H9 (cell line): Measurements from ENCODE around the gene A4GNT. TPM values are rescaled to one million over a fixed set of nuclear protein-coding genes. Genes with fewer than 3 reads are reported as not detected.

Experiments used
- DNase-seq: peaks from one replicate; pipeline ENCODE4 v3.0.0-alpha.2; 2017
- H2AFZ ChIP-seq: one replicate; pipeline ENCODE4 v1.6.1; 2013; ENCODE audit warnings: mild to moderate bottlenecking, low read length, control low read depth, moderate library complexity
- H2AK5ac ChIP-seq: 2 replicates; pipeline ENCODE4 v1.6.1; 2013; ENCODE audit warnings: low read length, control low read depth, mixed read lengths; ENCODE audit not compliant: insufficient read length
- H2BK120ac ChIP-seq: one replicate; pipeline ENCODE4 v1.6.1; 2013; ENCODE audit warnings: low read depth, mild to moderate bottlenecking, low read length, control low read depth, inconsistent platforms; ENCODE audit not compliant: poor library complexity, severe bottlenecking
- H2BK12ac ChIP-seq: 2 replicates; pipeline ENCODE4 v1.6.1; 2013; ENCODE audit warnings: low read length, control low read depth, mixed read lengths, low read depth; ENCODE audit not compliant: insufficient read length
- H2BK15ac ChIP-seq: 2 replicates; pipeline ENCODE4 v1.6.1; 2013; ENCODE audit warnings: low read depth, low read length, control low read depth
- H2BK20ac ChIP-seq: one replicate; pipeline ENCODE4 v1.6.1; 2013; ENCODE audit warnings: low read depth, mild to moderate bottlenecking, low read length, control low read depth, inconsistent platforms; ENCODE audit not compliant: poor library complexity, severe bottlenecking
- H2BK5ac ChIP-seq: 2 replicates; pipeline ENCODE4 v1.6.1; 2013; ENCODE audit warnings: low read length, control low read depth, mixed read lengths; ENCODE audit not compliant: insufficient read length
- H3K14ac ChIP-seq: 2 replicates; pipeline ENCODE4 v1.6.1; 2013; ENCODE audit warnings: low read length, control low read depth; ENCODE audit not compliant: insufficient read depth
- H3K18ac ChIP-seq: 2 replicates; pipeline ENCODE4 v1.6.1; 2013; ENCODE audit warnings: low read depth, mild to moderate bottlenecking, mixed read lengths, low read length, control low read depth; ENCODE audit not compliant: insufficient read length
- H3K23ac ChIP-seq: 2 replicates; pipeline ENCODE4 v1.6.1; 2013; ENCODE audit warnings: low read length, control low read depth, mixed read lengths, low read depth; ENCODE audit not compliant: insufficient read length
- H3K23me2 ChIP-seq: 2 replicates; pipeline ENCODE4 v1.6.1; 2013; ENCODE audit warnings: low read depth, mild to moderate bottlenecking, mixed read lengths, low read length, control low read depth; ENCODE audit not compliant: insufficient read length, poor library complexity, severe bottlenecking
- H3K27ac ChIP-seq: 2 replicates; pipeline ENCODE4 v1.5.1; 2013; ENCODE audit warnings: low read length, control low read depth, mixed read lengths, low read depth; ENCODE audit not compliant: insufficient read length
- H3K27me3 ChIP-seq: 2 replicates; pipeline ENCODE4 v1.6.1; 2013; ENCODE audit warnings: low read length, control low read depth, inconsistent platforms; ENCODE audit not compliant: insufficient read depth
- H3K4ac ChIP-seq: 2 replicates; pipeline ENCODE4 v1.6.1; 2013; ENCODE audit warnings: low read depth, mild to moderate bottlenecking, control low read depth, inconsistent platforms, low read length, moderate library complexity
- H3K4me1 ChIP-seq: 2 replicates; pipeline ENCODE4 v1.6.1; 2013; ENCODE audit warnings: low read length, control low read depth, inconsistent platforms; ENCODE audit not compliant: insufficient read depth
- H3K4me2 ChIP-seq: 2 replicates; pipeline ENCODE4 v1.6.1; 2013; ENCODE audit warnings: low read length, control low read depth, mixed read lengths; ENCODE audit not compliant: insufficient read length, insufficient read depth
- H3K56ac ChIP-seq: 2 replicates; pipeline ENCODE4 v1.6.1; 2013; ENCODE audit warnings: low read depth, mild to moderate bottlenecking, mixed read lengths, low read length, control low read depth; ENCODE audit not compliant: insufficient read length
- H3K79me1 ChIP-seq: 2 replicates; pipeline ENCODE4 v1.6.1; 2013; ENCODE audit warnings: low read depth, mild to moderate bottlenecking, moderate library complexity, low read length, control low read depth, inconsistent platforms; ENCODE audit not compliant: insufficient read depth, poor library complexity, severe bottlenecking
- H3K79me2 ChIP-seq: 2 replicates; pipeline ENCODE4 v1.6.1; 2013; ENCODE audit warnings: low read length, control low read depth, inconsistent platforms; ENCODE audit not compliant: insufficient read depth
- H3K9ac ChIP-seq: 2 replicates; pipeline ENCODE4 v1.6.1; 2013; ENCODE audit warnings: low read length, control low read depth, mixed read lengths; ENCODE audit not compliant: insufficient read length; ENCODE audit errors: extremely low read depth
- H3K9me3 ChIP-seq: one replicate; pipeline ENCODE4 v1.6.1; 2013; ENCODE audit warnings: low read depth, low read length, inconsistent platforms; ENCODE audit not compliant: control insufficient read depth
- H3T11ph ChIP-seq: one replicate; pipeline ENCODE4 v1.6.1; 2013; ENCODE audit warnings: mild to moderate bottlenecking, low read length, control low read depth, inconsistent platforms
- H4K20me1 ChIP-seq: one replicate; pipeline ENCODE4 v1.6.1; 2013; ENCODE audit not compliant: control insufficient read depth, insufficient read length, insufficient read depth
- H4K5ac ChIP-seq: 2 replicates; pipeline ENCODE4 v1.6.1; 2013; ENCODE audit warnings: low read depth, mild to moderate bottlenecking, mixed read lengths, low read length, control low read depth; ENCODE audit not compliant: insufficient read length
- H4K8ac ChIP-seq: replicated peaks from 2 replicates; pipeline ENCODE4 v1.6.1; 2013; ENCODE audit warnings: low read length, control low read depth, mixed read lengths, low read depth; ENCODE audit not compliant: insufficient read length
- H4K91ac ChIP-seq: 2 replicates; pipeline ENCODE4 v1.6.1; 2013; ENCODE audit warnings: low read depth, mild to moderate bottlenecking, moderate library complexity, mixed read lengths, low read length, control low read depth; ENCODE audit not compliant: insufficient read length
- H3K27ac Mint-ChIP-seq, 3 experiments: 2 replicates in 2 of 3; 3 replicates in 1 of 3; pipeline ENCODE4 v1.8.0; 2020 to 2021; ENCODE audit warnings: mixed read lengths in 3 of 3, mild to moderate bottlenecking in 1 of 3, moderate library complexity in 1 of 3
- H3K27me3 Mint-ChIP-seq: 2 replicates; pipeline ENCODE4 v1.8.0; 2021; ENCODE audit warnings: low read depth, mild to moderate bottlenecking, moderate library complexity, mixed read lengths
- H3K36me3 Mint-ChIP-seq, 3 experiments: 2 replicates in 2 of 3; 3 replicates in 1 of 3; pipeline ENCODE4 v1.8.0; 2020 to 2021; ENCODE audit warnings: low read depth in 3 of 3, mixed read lengths in 3 of 3; ENCODE audit not compliant: insufficient read depth in 1 of 3
- H3K4me1 Mint-ChIP-seq, 2 experiments: 2 replicates each; pipeline ENCODE4 v1.8.0; 2020; ENCODE audit warnings: mixed read lengths in 2 of 2
- H3K4me3 Mint-ChIP-seq, 2 experiments: 2 replicates in 1 of 2; 3 replicates in 1 of 2; pipeline ENCODE4 v1.8.0; 2020 to 2021; ENCODE audit warnings: mild to moderate bottlenecking in 2 of 2, mixed read lengths in 2 of 2, moderate library complexity in 1 of 2
- H3K9me3 Mint-ChIP-seq, 2 experiments: 2 replicates in 1 of 2; 3 replicates in 1 of 2; pipeline ENCODE4 v1.8.0; 2020; ENCODE audit warnings: mild to moderate bottlenecking in 2 of 2, mixed read lengths in 2 of 2, moderate library complexity in 1 of 2
- total RNA-seq: library from RNA; stranded (reverse); gene quantifications from 2 replicates; pipeline ENCODE4 v1.2.1, GENCODE V29; 2021
- TF ChIP-seq, protein P1 (sequence below): fragments of 200-600 bp; sonication (generic); conservative IDR thresholded peaks from 3 replicates; pipeline ENCODE4 v1.8.0; 2021; ENCODE audit warnings: antibody characterized with exemption, mild to moderate bottlenecking

Gene A4GNT
- total RNA-seq, 1 experiment from 2014 or later, result not detected

DNA sequence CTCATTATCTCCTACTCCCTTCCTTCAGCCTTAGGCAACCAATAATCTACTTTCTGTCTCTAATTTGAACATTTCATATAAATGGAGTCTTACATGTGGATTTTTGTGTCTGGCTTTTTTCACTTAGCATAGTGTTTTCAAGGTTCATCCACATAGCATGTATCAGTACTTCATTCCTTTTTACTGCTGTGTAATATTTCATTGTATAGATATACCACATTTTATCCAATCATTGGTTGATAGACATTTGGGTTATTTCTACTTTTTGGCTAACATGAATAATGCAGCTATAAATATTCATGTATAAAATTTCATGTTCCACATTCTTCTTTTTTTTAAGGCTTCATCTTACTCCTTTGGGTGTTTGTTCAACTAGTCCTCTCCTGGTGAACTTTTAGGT is 22.3 kb upstream of the A4GNT start:
- no peaks in the 10 kb centered on the region for H3K79me2 ChIP-seq
- Mint-ChIP-seq H3K4me1 (peaks cover 6 to 8% of the 10 kb centered on the region in 2 experiments), H3K27me3 (peaks cover 2% of the 10 kb centered on the region; the same call in 1 of the 2 replicates)

More for the DNA sequence above, 22.3 kb upstream of the A4GNT start:
- H3K14ac ChIP-seq, result no peak overlapping the region
- H3K9me3 Mint-ChIP-seq, result peaks cover 10 to 19% of the 10 kb centered on the region in 2 experiments
- H2BK12ac ChIP-seq, result no peak overlapping the region
- H3K9ac ChIP-seq, result no peak overlapping the region
- H2AK5ac ChIP-seq, result no peak overlapping the region
- H3K79me1 ChIP-seq, result no peaks in the 10 kb centered on the region
- H3K36me3 Mint-ChIP-seq, result peaks cover 0 to 8% (median 5%) of the 10 kb centered on the region in 3 experiments; a peak in 6 of 7 replicates
- no peak overlapping the region for H3K56ac ChIP-seq
- H3K9me3 ChIP-seq, result no peaks in the 10 kb centered on the region
- H3T11ph ChIP-seq, result no peak overlapping the region
- no peaks in the 10 kb centered on the region for H3K4me1 ChIP-seq
- H4K5ac ChIP-seq, result no peak overlapping the region
- H4K20me1 ChIP-seq, result no peaks in the 10 kb centered on the region
- H3K27ac ChIP-seq, result no peak overlapping the region
- no peak overlapping the region for H4K8ac ChIP-seq
- H3K23ac ChIP-seq, result no peak overlapping the region
- H2BK15ac ChIP-seq, result no peak overlapping the region
- no peak overlapping the region for H2AFZ ChIP-seq
- H4K91ac ChIP-seq, result no peak overlapping the region
- no peak overlapping the region for H3K4ac ChIP-seq
- H2BK120ac ChIP-seq, result no peak overlapping the region
- DNase-seq, result no peak
- no peaks in the 10 kb centered on the region for H3K23me2 ChIP-seq
- no peak overlapping the region for H3K18ac ChIP-seq
- H3K27me3 ChIP-seq, result no peaks in the 10 kb centered on the region
- H3K4me2 ChIP-seq, result no peak overlapping the region
- TF ChIP-seq, protein P1, sequence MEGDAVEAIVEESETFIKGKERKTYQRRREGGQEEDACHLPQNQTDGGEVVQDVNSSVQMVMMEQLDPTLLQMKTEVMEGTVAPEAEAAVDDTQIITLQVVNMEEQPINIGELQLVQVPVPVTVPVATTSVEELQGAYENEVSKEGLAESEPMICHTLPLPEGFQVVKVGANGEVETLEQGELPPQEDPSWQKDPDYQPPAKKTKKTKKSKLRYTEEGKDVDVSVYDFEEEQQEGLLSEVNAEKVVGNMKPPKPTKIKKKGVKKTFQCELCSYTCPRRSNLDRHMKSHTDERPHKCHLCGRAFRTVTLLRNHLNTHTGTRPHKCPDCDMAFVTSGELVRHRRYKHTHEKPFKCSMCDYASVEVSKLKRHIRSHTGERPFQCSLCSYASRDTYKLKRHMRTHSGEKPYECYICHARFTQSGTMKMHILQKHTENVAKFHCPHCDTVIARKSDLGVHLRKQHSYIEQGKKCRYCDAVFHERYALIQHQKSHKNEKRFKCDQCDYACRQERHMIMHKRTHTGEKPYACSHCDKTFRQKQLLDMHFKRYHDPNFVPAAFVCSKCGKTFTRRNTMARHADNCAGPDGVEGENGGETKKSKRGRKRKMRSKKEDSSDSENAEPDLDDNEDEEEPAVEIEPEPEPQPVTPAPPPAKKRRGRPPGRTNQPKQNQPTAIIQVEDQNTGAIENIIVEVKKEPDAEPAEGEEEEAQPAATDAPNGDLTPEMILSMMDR, result no peak
- no peak overlapping the region for H2BK20ac ChIP-seq
- no peak overlapping the region for H3K27ac Mint-ChIP-seq
- no peak overlapping the region for H3K4me3 Mint-ChIP-seq
- H2BK5ac ChIP-seq, result no peak overlapping the region
